ENCODE measurements around the gene EMC9.

Gene EMC9

DNA sequence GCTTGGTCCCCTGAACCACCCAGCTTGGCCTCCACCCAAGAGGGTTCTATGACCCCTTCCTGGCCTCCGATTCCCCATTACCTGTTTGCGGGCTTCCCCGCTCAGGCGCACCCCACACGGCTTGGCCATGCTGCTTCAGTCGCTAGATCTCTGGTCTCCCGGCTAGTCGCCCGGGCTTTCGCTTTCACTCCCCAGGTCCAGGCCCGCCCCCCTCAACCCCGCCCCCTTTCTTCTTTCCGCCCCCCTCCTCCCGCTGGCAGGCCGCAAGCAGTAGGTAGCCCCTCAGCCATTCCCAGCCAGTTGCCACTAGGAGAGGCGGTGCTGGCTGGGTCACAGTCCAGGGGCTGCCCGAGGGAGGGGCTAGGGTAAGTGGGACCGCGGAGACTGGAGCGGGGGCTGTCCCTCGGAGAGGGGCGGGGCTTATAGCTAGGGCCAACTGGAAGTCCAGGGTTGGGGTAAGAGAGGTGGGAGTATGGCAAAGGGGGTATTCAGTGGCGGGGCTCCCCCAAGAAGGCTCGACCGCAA is 5.1 kb upstream of the EMC9 start, which contains the start of gene PSME2:
Gene PSME2, minus strand, starts transcription at position 158 of the 525 bp plus-strand sequence. Its CDS starts 29 bp downstream, at position 129.
- H3K27me3 Mint-ChIP-seq (ENCODE audit: low read depth) = no peaks in the 10 kb centered on the region
- peaks cover 62% of the 10 kb centered on the region for H3K36me3 Mint-ChIP-seq (ENCODE audit: low read depth)
- H3K27ac Mint-ChIP-seq = peak within 1 kb of the TSS; percentile 99
- H3K4me1 Mint-ChIP-seq (ENCODE audit: low read depth) = peaks cover 51% of the 10 kb centered on the region
- no peaks in the 10 kb centered on the region for H3K9me3 Mint-ChIP-seq
- H3K4me3 Mint-ChIP-seq = peak within 1 kb of the TSS; percentile 99

DNA sequence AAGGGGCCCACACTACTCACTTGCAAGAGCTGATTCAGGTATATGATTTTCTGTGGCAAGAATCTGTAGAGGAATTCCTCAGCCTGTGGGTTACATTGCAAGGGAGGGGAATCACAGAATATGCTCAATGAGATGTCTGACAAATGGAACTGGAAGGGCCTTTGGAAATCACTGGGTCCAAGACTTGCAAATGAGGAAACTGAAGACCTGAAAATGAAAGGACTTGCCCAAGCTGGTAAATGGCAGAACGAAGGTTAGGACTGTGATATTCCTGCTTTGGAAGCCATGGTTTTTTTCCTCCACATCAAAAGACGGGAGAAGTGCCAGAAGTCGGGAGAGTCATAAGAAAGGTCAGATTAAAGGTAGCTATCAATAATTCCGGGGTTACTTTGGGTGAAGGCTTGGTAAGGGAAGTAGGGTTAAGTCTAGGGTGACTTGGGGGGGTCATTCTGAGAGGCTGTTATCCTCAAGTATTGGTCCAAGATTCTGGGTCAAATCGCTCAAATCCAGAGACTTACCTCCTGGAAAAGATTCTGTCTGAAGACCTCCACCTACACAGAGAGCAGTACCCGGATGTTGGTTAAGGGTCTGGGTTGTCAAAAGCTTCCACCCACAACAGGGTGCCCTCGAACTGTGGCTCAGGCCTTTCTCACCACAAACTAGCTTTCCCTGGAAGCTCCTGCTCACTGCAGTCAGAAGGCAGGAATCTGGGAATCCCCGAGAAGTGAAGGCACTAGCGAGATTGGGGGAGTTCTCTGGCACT is 4.5 kb upstream of the EMC9 start:
- Mint-ChIP-seq H3K36me3 (ENCODE audit: low read depth) (peaks cover 60% of the 10 kb centered on the region), H3K27ac (peak overlapping the region; percentile 99), H3K4me3 (peak overlapping the region; percentile 99), H3K4me1 (ENCODE audit: low read depth) (peaks cover 52% of the 10 kb centered on the region), H3K27me3 (ENCODE audit: low read depth) (no peaks in the 10 kb centered on the region), H3K9me3 (no peaks in the 10 kb centered on the region)

DNA sequence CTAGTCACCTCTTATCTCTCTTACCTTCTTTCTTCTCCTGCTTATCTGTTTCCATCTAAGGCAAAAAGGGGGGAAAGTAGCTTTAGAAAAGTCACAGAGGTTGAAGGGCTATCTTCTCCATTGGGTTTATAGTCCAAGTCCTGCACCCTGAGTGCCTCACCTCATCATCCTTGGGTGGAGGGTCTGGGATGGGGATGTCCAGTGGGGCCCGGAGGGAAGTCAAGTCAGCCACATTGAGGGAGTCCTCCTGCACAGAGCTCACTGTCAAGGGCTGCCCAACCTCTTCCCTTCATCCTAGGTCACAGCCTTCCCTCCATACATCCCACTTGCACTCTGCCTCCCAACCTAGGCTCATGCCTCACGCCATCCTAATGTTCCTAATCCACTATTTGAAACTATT is 3.8 kb upstream of the EMC9 start:
- H3K36me3 Mint-ChIP-seq (ENCODE audit: low read depth) = peaks cover 56% of the 10 kb centered on the region
- peak overlapping the region; percentile 99 for H3K4me3 Mint-ChIP-seq
- peak overlapping the region; percentile 99 for H3K27ac Mint-ChIP-seq
- no peaks in the 10 kb centered on the region for H3K9me3 Mint-ChIP-seq
- peaks cover 49% of the 10 kb centered on the region for H3K4me1 Mint-ChIP-seq (ENCODE audit: low read depth)
- no peaks in the 10 kb centered on the region for H3K27me3 Mint-ChIP-seq (ENCODE audit: low read depth)

DNA sequence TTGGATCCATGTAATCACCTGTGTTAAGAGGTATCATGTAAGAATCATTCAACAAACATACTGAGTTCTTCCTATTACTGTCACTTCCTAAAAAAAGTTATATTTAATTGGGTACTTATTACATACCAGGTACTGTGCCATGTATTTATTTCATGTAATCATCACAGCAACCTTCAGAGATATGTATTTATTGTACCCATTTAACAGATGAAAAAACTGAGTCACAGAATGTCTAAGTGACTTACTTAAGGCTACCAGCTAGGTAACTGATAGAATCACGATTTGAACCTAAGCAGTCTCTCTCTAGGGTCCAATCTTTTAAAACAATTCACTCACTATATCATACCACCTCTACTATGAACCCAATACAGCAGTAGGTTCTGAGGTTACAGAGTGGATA is 3.1 kb upstream of the EMC9 start:
- peak overlapping the region; percentile 66 for H3K27ac Mint-ChIP-seq
- H3K27me3 Mint-ChIP-seq (ENCODE audit: low read depth) = no peaks in the 10 kb centered on the region
- no peaks in the 10 kb centered on the region for H3K9me3 Mint-ChIP-seq
- H3K4me1 Mint-ChIP-seq (ENCODE audit: low read depth) = peaks cover 50% of the 10 kb centered on the region
- peaks cover 57% of the 10 kb centered on the region for H3K36me3 Mint-ChIP-seq (ENCODE audit: low read depth)
- H3K4me3 Mint-ChIP-seq = peak overlapping the region; percentile 49

DNA sequence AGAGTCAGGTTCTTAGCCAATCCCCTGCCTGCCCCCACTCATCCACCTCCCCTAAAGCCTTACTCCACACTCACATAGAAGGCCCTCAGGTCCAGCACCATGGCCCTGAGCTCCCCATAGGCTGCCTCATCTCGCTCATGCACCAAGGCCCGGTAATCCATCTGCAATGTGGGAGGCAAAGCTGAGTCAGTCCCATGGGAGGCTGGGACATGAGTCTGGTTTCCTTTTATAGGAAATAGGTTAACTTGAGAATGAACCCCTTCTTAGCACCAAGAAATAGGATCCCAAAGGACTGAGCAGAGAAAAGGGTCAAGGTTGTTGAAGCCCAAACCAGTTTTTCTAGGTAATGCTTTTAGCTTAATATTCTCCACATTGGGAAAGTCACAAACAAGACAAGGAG is 2.1 kb upstream of the EMC9 start:
- peaks cover 51% of the 10 kb centered on the region for H3K4me1 Mint-ChIP-seq (ENCODE audit: low read depth)
- peak overlapping the region; percentile 59 for H3K27ac Mint-ChIP-seq
- peaks cover 58% of the 10 kb centered on the region for H3K36me3 Mint-ChIP-seq (ENCODE audit: low read depth)
- no peaks in the 10 kb centered on the region for H3K27me3 Mint-ChIP-seq (ENCODE audit: low read depth)
- H3K9me3 Mint-ChIP-seq = no peaks in the 10 kb centered on the region
- no peak overlapping the region for H3K4me3 Mint-ChIP-seq

DNA sequence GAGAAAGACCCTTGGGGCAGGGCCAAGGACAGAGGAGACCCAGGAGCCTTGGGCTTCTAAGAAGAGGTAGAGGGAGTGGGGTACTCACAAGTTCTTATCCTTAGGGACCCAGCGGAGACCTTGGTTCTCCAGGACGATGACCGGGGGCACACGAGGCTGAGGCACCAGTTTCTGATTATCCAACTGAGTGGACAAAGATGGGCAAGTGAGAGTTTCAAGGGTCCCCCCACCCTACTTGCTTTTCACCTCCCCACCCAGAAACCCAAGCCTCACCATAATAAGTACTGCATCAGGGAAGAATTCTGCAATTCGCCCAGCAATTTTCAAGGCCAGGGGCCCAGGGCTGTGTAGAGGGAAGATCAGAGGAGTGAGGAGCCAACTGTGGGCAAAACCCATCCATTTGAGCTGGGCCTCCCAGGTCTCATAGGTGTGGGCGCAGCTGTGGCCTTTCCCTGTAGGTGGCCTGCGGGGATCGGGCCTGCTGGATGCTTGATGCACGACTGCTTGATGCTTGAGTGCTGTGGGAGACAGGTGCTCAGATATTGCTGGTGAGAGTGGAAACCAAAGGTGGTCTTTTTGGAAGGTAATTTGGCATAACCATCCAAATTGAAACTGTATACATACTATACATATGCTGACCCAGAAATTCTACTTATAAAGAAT is 2.0 kb downstream of the EMC9 start:
- Mint-ChIP-seq H3K4me3 (peak overlapping the region; percentile 69), H3K36me3 (ENCODE audit: low read depth) (peaks cover 50% of the 10 kb centered on the region)

DNA sequence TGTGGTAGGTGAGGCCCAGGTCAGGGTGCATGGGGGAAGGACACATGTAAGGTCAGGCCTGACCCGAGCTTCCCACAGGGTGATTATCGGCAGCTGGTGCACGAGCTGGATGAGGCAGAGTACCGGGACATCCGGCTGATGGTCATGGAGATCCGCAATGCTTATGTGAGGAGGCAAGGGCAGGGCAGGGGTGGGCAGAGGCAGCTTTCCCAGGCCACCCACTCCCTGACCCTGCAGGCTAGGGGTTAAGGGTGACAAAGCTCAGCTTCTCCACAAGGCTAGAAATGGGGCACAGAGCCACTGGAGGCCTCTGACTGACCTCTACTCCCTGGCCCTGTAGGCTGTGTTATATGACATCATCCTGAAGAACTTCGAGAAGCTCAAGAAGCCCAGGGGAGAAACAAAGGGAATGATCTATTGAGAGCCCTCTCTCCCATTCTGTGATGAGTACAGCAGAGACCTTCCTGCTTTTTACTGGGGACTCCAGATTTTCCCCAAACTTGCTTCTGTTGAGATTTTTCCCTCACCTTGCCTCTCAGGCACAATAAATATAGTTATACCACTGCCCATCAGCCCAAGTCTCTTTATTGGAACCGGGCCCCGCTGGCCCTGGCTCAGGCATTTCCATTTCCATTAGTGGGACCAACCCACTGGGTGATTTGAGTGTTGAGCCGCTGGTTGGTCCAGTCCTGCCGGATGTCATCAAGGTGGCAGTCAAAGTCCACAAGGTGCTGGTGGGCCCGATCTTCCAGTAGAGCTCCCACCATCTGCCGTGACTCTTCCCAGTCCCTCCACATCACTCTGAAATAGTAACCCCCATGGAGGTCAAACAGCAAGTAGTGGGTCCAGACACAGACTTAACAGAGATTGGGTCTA is 2.8 kb downstream of the EMC9 start:
- peak overlapping the region; percentile 47 for H3K27ac Mint-ChIP-seq
- H3K27me3 Mint-ChIP-seq (ENCODE audit: low read depth) = no peaks in the 10 kb centered on the region
- H3K9me3 Mint-ChIP-seq = no peaks in the 10 kb centered on the region
- H3K4me3 Mint-ChIP-seq = peak overlapping the region; percentile 69
- peaks cover 51% of the 10 kb centered on the region for H3K4me1 Mint-ChIP-seq (ENCODE audit: low read depth)
- peaks cover 43% of the 10 kb centered on the region for H3K36me3 Mint-ChIP-seq (ENCODE audit: low read depth)

More for the DNA sequence above, 2.0 kb downstream of the EMC9 start:
- H3K27ac Mint-ChIP-seq = peak overlapping the region; percentile 47
- H3K4me1 Mint-ChIP-seq (ENCODE audit: low read depth) = peaks cover 55% of the 10 kb centered on the region
- no peaks in the 10 kb centered on the region for H3K9me3 Mint-ChIP-seq
- no peaks in the 10 kb centered on the region for H3K27me3 Mint-ChIP-seq (ENCODE audit: low read depth)

DNA sequence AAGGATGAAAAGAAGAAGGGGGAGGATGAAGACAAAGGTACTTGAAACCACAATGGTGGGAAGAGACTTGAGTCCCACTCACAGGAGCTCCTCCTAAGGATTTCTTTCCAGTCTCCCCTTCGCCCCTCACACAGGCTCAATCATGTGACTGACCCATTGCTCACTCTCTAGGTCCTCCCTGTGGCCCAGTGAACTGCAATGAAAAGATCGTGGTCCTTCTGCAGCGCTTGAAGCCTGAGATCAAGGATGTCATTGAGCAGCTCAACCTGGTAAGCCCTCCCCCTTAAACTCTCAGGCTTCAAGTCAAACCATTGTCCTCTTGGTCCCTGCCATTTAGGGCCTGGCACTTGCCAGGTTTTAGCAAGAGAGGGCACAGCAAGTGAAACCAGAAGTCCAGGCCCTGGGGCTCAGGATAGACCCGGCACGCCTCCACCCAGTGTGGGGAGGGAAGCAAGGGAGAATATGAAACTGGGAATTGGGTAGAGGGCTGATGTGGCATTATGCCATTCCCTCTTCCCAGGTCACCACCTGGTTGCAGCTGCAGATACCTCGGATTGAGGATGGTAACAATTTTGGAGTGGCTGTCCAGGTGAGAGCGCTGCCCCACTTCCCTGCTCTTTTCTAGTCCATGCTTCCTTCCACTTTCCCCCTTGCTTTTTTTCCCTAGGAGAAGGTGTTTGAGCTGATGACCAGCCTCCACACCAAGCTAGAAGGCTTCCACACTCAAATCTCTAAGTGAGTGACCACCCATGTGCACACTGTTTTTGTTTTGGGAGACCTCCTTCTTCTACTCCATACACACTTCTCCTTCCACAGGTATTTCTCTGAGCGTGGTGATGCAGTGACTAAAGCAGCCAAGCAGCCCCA is 3.6 kb downstream of the EMC9 start:
- Mint-ChIP-seq H3K4me3 (peak overlapping the region; percentile 95), H3K27me3 (ENCODE audit: low read depth) (no peaks in the 10 kb centered on the region), H3K36me3 (ENCODE audit: low read depth) (peaks cover 39% of the 10 kb centered on the region), H3K27ac (peak overlapping the region; percentile 65), H3K4me1 (ENCODE audit: low read depth) (peaks cover 47% of the 10 kb centered on the region), H3K9me3 (no peaks in the 10 kb centered on the region)

DNA sequence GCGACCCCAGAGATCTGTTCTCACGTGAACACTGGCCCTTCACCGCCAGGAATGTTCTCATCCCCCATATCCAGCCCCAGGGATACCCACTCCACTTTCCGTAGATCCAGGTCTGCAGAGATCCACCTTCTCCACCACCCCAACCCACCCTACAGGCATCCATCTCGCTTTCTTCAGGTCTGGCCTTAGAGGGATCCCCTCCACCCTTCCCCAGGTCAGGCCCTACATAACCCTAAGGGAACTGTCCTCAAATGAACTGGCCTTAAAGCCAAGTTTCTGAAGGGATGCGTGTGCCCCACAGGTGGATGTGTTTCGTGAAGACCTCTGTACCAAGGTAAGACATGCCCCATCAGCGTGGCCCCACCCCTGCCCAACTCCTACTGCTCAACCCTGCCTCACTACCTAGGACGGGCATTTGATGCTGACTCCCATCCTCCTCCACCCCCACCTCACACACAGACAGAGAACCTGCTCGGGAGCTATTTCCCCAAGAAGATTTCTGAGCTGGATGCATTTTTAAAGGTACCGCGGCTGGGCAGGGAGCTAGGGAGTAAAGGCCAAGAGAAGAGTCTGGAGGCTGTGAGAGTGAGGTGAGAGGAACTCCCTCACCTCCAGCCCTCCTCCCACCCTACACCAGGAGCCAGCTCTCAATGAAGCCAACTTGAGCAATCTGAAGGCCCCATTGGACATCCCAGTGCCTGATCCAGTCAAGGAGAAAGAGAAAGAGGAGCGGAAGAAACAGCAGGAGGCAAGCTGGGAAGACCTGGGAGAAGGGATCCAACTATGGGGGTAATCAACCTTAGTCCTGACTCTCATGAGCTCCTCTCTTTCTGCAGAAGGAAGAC is 4.5 kb downstream of the EMC9 start:
- Mint-ChIP-seq H3K4me1 (ENCODE audit: low read depth) (peaks cover 49% of the 10 kb centered on the region), H3K27me3 (ENCODE audit: low read depth) (no peaks in the 10 kb centered on the region), H3K4me3 (peak overlapping the region; percentile 95), H3K27ac (peak overlapping the region; percentile 91), H3K36me3 (ENCODE audit: low read depth) (peaks cover 38% of the 10 kb centered on the region), H3K9me3 (no peaks in the 10 kb centered on the region)

DNA sequence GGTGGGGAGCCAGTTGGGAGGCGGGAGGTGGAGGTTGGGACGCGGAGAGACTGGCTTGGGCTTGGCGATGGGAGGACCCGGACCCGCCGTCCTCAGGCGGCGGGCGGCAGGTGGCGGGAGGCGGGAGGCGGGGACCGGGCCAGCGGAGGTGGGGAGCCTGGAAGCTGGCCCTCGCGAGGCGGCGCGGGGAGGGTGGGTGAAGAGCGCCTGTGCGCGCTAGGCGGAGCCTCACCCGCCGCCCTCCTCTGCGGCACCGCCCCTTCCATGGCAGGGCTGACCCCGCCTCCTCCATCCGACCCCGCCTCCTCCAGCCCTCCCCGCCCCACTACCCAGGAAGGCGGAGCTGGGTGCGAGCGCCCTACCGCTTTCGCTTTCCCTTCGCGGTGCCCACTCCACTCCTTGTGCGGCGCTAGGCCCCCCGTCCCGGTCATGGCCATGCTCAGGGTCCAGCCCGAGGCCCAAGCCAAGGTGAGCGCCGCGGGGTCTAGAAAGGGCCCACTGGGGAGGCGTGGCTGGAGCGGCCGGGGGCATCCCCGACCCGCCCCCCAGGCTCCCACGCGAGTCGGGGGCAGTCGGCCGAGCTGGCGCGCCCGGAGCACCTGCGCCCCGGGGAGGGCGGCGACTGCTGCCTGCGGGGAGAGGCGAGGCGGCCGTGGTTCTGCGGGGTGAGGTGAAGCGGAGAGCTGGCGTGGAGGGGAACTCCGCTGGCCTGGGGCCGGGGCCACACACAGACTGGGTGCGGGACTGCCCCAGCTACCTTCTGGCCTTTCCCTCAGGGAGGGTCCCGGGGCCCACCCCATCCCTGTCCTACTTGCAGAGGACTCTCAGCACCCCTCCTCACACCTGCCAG is 5.3 kb downstream of the EMC9 start, which contains the start of gene PSME1:
Gene PSME1, plus strand, starts transcription at position 361 of the 850 bp plus-strand sequence. Its CDS starts 69 bp downstream, at position 430.
- Mint-ChIP-seq H3K4me3 (peak within 1 kb of the TSS; percentile 95), H3K27me3 (ENCODE audit: low read depth) (no peaks in the 10 kb centered on the region), H3K4me1 (ENCODE audit: low read depth) (peaks cover 48% of the 10 kb centered on the region), H3K9me3 (no peaks in the 10 kb centered on the region), H3K36me3 (ENCODE audit: low read depth) (peaks cover 38% of the 10 kb centered on the region), H3K27ac (peak within 1 kb of the TSS; percentile 91)

DNA sequence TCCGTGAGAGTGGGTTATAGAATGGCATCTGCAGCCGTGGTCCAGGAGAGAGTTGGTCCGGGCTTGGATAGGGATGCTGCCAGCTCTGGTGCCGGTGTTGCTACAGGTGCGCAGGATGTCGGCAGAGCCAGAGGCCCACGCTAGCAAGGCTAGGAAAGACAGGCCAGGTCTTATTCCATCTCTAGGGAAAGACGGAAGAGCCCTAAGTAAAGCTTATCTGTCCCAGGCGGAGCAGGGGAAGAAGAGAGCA is 5.9 kb downstream of the EMC9 start:
- Mint-ChIP-seq H3K4me3 (peak overlapping the region; percentile 89), H3K9me3 (no peaks in the 10 kb centered on the region), H3K27ac (peak overlapping the region; percentile 89), H3K27me3 (ENCODE audit: low read depth) (no peaks in the 10 kb centered on the region), H3K36me3 (ENCODE audit: low read depth) (peaks cover 35% of the 10 kb centered on the region), H3K4me1 (ENCODE audit: low read depth) (peaks cover 45% of the 10 kb centered on the region)

DNA sequence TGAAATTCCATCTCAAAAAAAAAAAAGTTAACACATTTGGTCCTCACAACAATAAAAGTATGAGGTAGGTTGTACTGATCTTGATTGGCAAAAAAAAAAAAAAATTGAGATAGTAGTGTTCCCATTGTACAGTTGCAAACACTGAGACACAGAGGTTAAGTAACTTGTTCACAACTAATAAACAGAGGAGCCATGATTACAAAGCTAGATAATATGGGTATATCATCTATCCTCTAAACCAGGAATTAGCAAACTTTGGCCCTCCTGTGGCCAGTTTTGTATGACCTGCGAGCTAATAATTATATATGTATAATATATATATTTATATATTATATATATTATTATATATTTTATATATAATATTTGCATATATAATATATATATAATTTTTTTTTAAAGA is 7.7 kb downstream of the EMC9 start:
- no peak overlapping the region for H3K4me3 Mint-ChIP-seq
- H3K36me3 Mint-ChIP-seq (ENCODE audit: low read depth) = peaks cover 23% of the 10 kb centered on the region
- peaks cover 33% of the 10 kb centered on the region for H3K4me1 Mint-ChIP-seq (ENCODE audit: low read depth)
- H3K27ac Mint-ChIP-seq = no peak overlapping the region
- H3K9me3 Mint-ChIP-seq = no peaks in the 10 kb centered on the region
- no peaks in the 10 kb centered on the region for H3K27me3 Mint-ChIP-seq (ENCODE audit: low read depth)

Measured in T-helper 1 cell treated with Interleukin-12 subunit alpha and Interleukin-12 subunit beta and Interleukin-4 antibody, amounts not matched to agents 30 μg/mL and 1 μg/mL, for 36 hours (primary cell).